ENCODE measurements around the gene SCAANT1. TPM values are rescaled to one million over a fixed set of nuclear protein-coding genes. Genes with fewer than 3 reads are reported as not detected.

Gene SCAANT1
- total RNA-seq, 1 donor from 2014 or later: not detected

GRCh38 chr3:63934041-63934866, 22.1 kb upstream of the SCAANT1 start:
- DNase-seq (ENCODE audit: low spot score): no peak

GRCh38 chr3:63933459-63933858, 21.3 kb upstream of the SCAANT1 start:
- DNase-seq (ENCODE audit: low spot score): no peak

GRCh38 chr3:63932509-63933212, 20.5 kb upstream of the SCAANT1 start:
- DNase-seq (ENCODE audit: low spot score): no peak

- DNase-seq (ENCODE audit: low spot score): no peak
These were observed 19.1 kb upstream of the SCAANT1 start for GRCh38 chr3:63931290-63931689.

GRCh38 chr3:63927422-63928280, 15.5 kb upstream of the SCAANT1 start:
- no peak for DNase-seq (ENCODE audit: low spot score)

GRCh38 chr3:63926309-63926708, 14.1 kb upstream of the SCAANT1 start:
- no peak for DNase-seq (ENCODE audit: low spot score)

- DNase-seq (ENCODE audit: low spot score): no peak
These were observed 10.5 kb upstream of the SCAANT1 start for GRCh38 chr3:63922491-63923199.

GRCh38 chr3:63921741-63922482, 9.7 kb upstream of the SCAANT1 start:
- DNase-seq (ENCODE audit: low spot score): no peak

GRCh38 chr3:63920001-63920400, 7.8 kb upstream of the SCAANT1 start:
- DNase-seq (ENCODE audit: low spot score): no peak

- no peak for DNase-seq (ENCODE audit: low spot score)
These were observed 6.1 kb upstream of the SCAANT1 start for GRCh38 chr3:63918321-63918720.

- no peak for DNase-seq (ENCODE audit: low spot score)
These were observed 2.1 kb upstream of the SCAANT1 start for GRCh38 chr3:63914312-63914711.

GRCh38 chr3:63912768-63913588, 795 bp upstream of the SCAANT1 start:
- no peak for DNase-seq (ENCODE audit: low spot score)

- no peak for DNase-seq (ENCODE audit: low spot score)
These were observed 692 bp downstream of the SCAANT1 start for GRCh38 chr3:63911509-63911872.

GRCh38 chr3:63910891-63911290, 1.3 kb downstream of the SCAANT1 start:
- no peak for DNase-seq (ENCODE audit: low spot score)

GRCh38 chr3:63910001-63910400, 2.2 kb downstream of the SCAANT1 start:
- no peak for DNase-seq (ENCODE audit: low spot score)

GRCh38 chr3:63909431-63909830, 2.8 kb downstream of the SCAANT1 start:
- no peak for DNase-seq (ENCODE audit: low spot score)

- no peak for DNase-seq (ENCODE audit: low spot score)
These were observed 3.4 kb downstream of the SCAANT1 start for GRCh38 chr3:63908776-63909175.

- no peak for DNase-seq (ENCODE audit: low spot score)
These were observed 4.0 kb downstream of the SCAANT1 start for GRCh38 chr3:63908081-63908736.
